ENCODE measurements around the gene WNK2.

DNA sequence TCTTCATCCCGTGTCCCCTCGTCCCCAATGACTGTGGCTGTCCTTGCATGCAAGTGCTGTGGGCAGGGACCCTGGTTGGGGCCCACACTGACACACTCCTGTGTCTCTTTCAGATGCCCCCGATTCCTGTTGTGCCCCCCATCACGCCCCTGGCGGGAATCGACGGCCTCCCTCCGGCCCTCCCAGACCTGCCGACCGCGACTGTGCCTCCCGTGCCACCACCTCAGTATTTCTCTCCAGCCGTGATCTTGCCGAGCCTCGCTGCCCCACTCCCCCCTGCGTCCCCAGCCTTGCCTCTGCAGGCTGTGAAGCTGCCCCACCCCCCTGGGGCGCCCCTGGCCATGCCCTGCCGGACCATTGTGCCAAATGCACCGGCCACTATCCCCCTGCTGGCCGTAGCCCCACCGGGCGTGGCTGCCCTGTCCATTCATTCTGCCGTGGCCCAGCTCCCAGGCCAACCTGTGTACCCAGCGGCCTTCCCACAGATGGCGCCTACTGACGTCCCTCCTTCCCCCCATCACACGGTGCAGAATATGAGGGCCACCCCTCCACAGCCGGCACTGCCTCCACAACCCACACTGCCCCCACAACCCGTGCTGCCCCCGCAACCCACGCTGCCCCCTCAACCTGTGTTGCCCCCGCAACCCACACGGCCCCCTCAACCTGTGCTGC lies 75.0 kb downstream of the WNK2 start:
- TF ChIP-seq EP300 (IDR thresholded peaks at IDR 0.05): no peak
- TF ChIP-seq, protein P1, sequence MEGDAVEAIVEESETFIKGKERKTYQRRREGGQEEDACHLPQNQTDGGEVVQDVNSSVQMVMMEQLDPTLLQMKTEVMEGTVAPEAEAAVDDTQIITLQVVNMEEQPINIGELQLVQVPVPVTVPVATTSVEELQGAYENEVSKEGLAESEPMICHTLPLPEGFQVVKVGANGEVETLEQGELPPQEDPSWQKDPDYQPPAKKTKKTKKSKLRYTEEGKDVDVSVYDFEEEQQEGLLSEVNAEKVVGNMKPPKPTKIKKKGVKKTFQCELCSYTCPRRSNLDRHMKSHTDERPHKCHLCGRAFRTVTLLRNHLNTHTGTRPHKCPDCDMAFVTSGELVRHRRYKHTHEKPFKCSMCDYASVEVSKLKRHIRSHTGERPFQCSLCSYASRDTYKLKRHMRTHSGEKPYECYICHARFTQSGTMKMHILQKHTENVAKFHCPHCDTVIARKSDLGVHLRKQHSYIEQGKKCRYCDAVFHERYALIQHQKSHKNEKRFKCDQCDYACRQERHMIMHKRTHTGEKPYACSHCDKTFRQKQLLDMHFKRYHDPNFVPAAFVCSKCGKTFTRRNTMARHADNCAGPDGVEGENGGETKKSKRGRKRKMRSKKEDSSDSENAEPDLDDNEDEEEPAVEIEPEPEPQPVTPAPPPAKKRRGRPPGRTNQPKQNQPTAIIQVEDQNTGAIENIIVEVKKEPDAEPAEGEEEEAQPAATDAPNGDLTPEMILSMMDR (IDR thresholded peaks at IDR 0.05): no peak
